Astrocyte of the spinal cord (primary cell): Measurements from ENCODE around the gene RPTOR.

Experiments
- DNase-seq: peaks from one replicate; pipeline ENCODE4 v3.0.0; 2011; ENCODE audit warnings: low read depth, low spot score
- H3K4me3 ChIP-seq: 2 replicates; pipeline ENCODE4 v1.5.1; 2011; ENCODE audit warnings: low read depth, mild to moderate bottlenecking, low read length, moderate library complexity
- CTCF ChIP-seq: IDR thresholded peaks from 2 replicates; pipeline ENCODE4 v1.5.1; 2012; ENCODE audit warnings: low read depth, mild to moderate bottlenecking, low read length, inconsistent platforms
- in situ Hi-C: cut with HindIII; loops from 2 replicates; pipeline ENCODE4 v1.10.0; 2017; ENCODE audit warnings: low sequenced_read_pairs

Gene RPTOR

GRCh38 chr17:80708480-80708879 is 163.8 kb downstream of the RPTOR start:
- no peak for DNase-seq
- in situ Hi-C loops: no loop called here
- no peak overlapping the region for H3K4me3 ChIP-seq
- no peak for TF ChIP-seq CTCF

- in situ Hi-C loops: no loop called here
- no peak for TF ChIP-seq CTCF
- no peak for DNase-seq
- H3K4me3 ChIP-seq: no peak overlapping the region
These were observed 164.6 kb downstream of the RPTOR start for GRCh38 chr17:80709090-80709695.

GRCh38 chr17:80710714-80711302 is 166.2 kb downstream of the RPTOR start:
- in situ Hi-C loops: no loop called here
- no peak overlapping the region for H3K4me3 ChIP-seq
- no peak for DNase-seq
- no peak for TF ChIP-seq CTCF

- no peak for DNase-seq
- in situ Hi-C loops: no loop called here
- no peak for TF ChIP-seq CTCF
These were observed 167.5 kb downstream of the RPTOR start for GRCh38 chr17:80712089-80712488.

GRCh38 chr17:80712606-80713005 is 168.0 kb downstream of the RPTOR start:
- no peak for TF ChIP-seq CTCF
- in situ Hi-C loops: no loop called here
- no peak for DNase-seq
- no peak overlapping the region for H3K4me3 ChIP-seq

More at GRCh38 chr17:80712089-80712488, 167.5 kb downstream of the RPTOR start:
- H3K4me3 ChIP-seq: no peak overlapping the region

- no peak overlapping the region for H3K4me3 ChIP-seq
- no peak for TF ChIP-seq CTCF
- in situ Hi-C loops: no loop called here
- no peak for DNase-seq
These were observed 172.5 kb downstream of the RPTOR start for GRCh38 chr17:80716986-80717719.
